RWPE1 (cell line): ENCODE results near the gene RAC3.
"Not testable (repeated sequence)": the region's sequence is repeated elsewhere in the genome, so short reads cannot be mapped to it uniquely, and the experiment has no call there.

ENCODE experiments used
- CTCF ChIA-PET: fragments of 350-600 bp; sonication (Branson Sonifier 250); formaldehyde crosslinking; extraction: SDS; loops from one replicate; lab custom pipeline; 2021; lab: Yijun Ruan, JAX
- POLR2A ChIA-PET: fragments of 400-600 bp; formaldehyde crosslinking; extraction: SDS; loops from one replicate; lab custom pipeline; 2020; ENCODE audit warnings: antibody characterized with exemption; ENCODE audit not compliant: low non-redundant PET; lab: Yijun Ruan, JAX
- DNase-seq: peaks from one replicate; pipeline ENCODE4 v3.0.0; 2012; ENCODE audit warnings: low spot score
- H3K27ac ChIP-seq: fragments of 450-650 bp; 2 replicates; pipeline ENCODE4 v1.5.1; 2017
- TF ChIP-seq, protein P1 (sequence below): fragments of 450-650 bp; conservative IDR thresholded peaks from 2 replicates; pipeline ENCODE4 v1.5.1; 2017; ENCODE audit warnings: low read depth, mild to moderate bottlenecking

RAC3 gene

DNA sequence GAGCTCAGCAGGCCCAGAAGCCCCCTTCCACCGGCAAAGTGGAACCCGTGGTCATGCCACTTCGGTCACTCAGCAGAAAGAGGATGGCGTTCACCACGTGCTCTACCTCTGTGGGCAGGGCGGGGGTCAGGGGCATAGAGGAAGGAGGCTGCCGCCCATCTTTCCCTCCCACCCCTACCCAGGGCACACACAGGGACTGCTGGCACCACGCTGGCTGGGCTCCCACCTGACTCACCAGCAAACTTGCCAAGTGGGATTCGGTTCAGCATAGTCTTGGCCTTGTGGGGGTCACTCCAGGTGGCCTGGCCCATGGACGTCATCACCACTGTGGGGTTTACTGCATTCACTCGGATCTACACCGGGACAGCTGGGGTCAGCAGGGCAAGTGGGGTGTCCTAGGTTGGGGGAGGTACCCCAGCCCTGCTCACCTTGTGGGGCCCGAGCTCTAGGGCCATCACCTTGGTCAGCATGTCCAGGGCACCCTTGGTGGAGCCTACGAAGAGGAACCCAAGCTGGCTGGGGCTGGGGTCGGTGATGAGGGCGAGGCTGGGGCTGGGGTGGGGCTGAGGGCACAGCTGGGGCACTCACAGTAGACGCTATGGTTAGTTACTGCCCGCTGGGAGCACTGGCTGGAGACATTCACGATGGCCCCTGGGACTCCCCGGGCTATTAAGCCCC lies 4.6 kb downstream of the RAC3 start:
- H3K27ac ChIP-seq = peak overlapping the region; percentile 89
- ChIA-PET POLR2A (no interaction called here), CTCF (interaction anchor here (0.6 to 1.3 kb wide), 2 partner anchors 9 to 288 kb away, joined by 3 to 5 read pairs; no protein-coding TSS in a partner anchor)
- no peak for DNase-seq
- TF ChIP-seq, protein P1, sequence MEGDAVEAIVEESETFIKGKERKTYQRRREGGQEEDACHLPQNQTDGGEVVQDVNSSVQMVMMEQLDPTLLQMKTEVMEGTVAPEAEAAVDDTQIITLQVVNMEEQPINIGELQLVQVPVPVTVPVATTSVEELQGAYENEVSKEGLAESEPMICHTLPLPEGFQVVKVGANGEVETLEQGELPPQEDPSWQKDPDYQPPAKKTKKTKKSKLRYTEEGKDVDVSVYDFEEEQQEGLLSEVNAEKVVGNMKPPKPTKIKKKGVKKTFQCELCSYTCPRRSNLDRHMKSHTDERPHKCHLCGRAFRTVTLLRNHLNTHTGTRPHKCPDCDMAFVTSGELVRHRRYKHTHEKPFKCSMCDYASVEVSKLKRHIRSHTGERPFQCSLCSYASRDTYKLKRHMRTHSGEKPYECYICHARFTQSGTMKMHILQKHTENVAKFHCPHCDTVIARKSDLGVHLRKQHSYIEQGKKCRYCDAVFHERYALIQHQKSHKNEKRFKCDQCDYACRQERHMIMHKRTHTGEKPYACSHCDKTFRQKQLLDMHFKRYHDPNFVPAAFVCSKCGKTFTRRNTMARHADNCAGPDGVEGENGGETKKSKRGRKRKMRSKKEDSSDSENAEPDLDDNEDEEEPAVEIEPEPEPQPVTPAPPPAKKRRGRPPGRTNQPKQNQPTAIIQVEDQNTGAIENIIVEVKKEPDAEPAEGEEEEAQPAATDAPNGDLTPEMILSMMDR = no peak

- no peak for DNase-seq
- ChIA-PET CTCF (interaction anchor here (0.6 to 1.3 kb wide), 2 partner anchors 9 to 287 kb away, joined by 3 to 5 read pairs; no protein-coding TSS in a partner anchor), POLR2A (no interaction called here)
- peak overlapping the region; percentile 89 for H3K27ac ChIP-seq
- TF ChIP-seq, protein P1 = no peak
These were observed 5.2 kb downstream of the RAC3 start for GRCh38 chr17:82036634-82037091.

GRCh38 chr17:82037092-82037888 lies 5.8 kb downstream of the RAC3 start, which contains the start of gene DCXR:
Gene DCXR, minus strand, starts transcription at chr17:82037697. Its CDS starts 15 bp downstream, at chr17:82037682.
- DNase-seq = peak; percentile 95

GRCh38 chr17:82037889-82038195 lies 6.4 kb downstream of the RAC3 start:
- TF ChIP-seq, protein P1 = no peak
- POLR2A ChIA-PET = interaction anchor here (0.6 to 1.0 kb wide), 3 partner anchors 13 to 107 kb away, joined by 4 read pairs; partner anchors contain the start of genes CENPX and LRRC45
- CTCF ChIA-PET = interaction anchor here (0.6 to 0.9 kb wide), 6 partner anchors 9 to 98 kb away, joined by 3 to 6 read pairs (median 4); partner anchors contain the start of genes ASPSCR1 and NOTUM
- no peak for DNase-seq
- peak overlapping the region; percentile 89 for H3K27ac ChIP-seq

More at GRCh38 chr17:82037092-82037888, 5.8 kb downstream of the RAC3 start, which contains the start of gene DCXR:
- POLR2A ChIA-PET = interaction anchor here (0.6 to 1.0 kb wide), 3 partner anchors 13 to 107 kb away, joined by 4 read pairs; partner anchors contain the start of genes CENPX and LRRC45
- CTCF ChIA-PET = interaction anchor here (0.6 to 1.3 kb wide), 8 partner anchors 8 to 286 kb away, joined by 3 to 6 read pairs (median 4); partner anchors contain the start of genes ASPSCR1 and NOTUM
- TF ChIP-seq, protein P1 = peak; percentile 96
- H3K27ac ChIP-seq = peak within 1 kb of the TSS; percentile 89

GRCh38 chr17:82038796-82039409 lies 7.4 kb downstream of the RAC3 start:
- DNase-seq, H3K27ac ChIP-seq, CTCF ChIA-PET: not testable (repeated sequence)
- POLR2A ChIA-PET = interaction anchor here (0.7 kb wide), 1 partner anchor 10 kb away, joined by 3 read pairs; no protein-coding TSS in a partner anchor

- no peak for DNase-seq
- CTCF ChIA-PET = interaction anchor here (1.8 kb wide), 1 partner anchor 9 kb away, joined by 6 read pairs; no protein-coding TSS in a partner anchor
- POLR2A ChIA-PET = no interaction called here
- no peak overlapping the region for H3K27ac ChIP-seq
- TF ChIP-seq, protein P1 = no peak
These were observed 8.3 kb downstream of the RAC3 start for GRCh38 chr17:82039695-82040299.
